Panc1 (cell line): Measurements from ENCODE around the gene ZNF451. TPM values are rescaled to one million over a fixed set of nuclear protein-coding genes. Genes with fewer than 3 reads are reported as not detected.
A peak's percentile ranks its signal among the peaks of the same experiment; 100 is the strongest.

ENCODE experiments used
- ATAC-seq: fragments of 200-7000 bp; cut with Tn5 transposase; 2 replicates; pipeline ENCODE4 v1.9.1; 2020; ENCODE audit warnings: mild to moderate bottlenecking, moderate library complexity
- BruUV-seq: library from RNA; stranded (reverse); fragments of 400-500 nt; replicated peaks from 2 replicates; lab custom pipeline; 2021; lab: Mats Ljungman, UMichigan
- CTCF ChIA-PET: fragments of 300-600 bp; sonication (Branson Sonifier 250); formaldehyde crosslinking; loops from one replicate; lab custom pipeline; 2022; ENCODE audit warnings: antibody characterized with exemption; lab: Charles Lee
- POLR2A ChIA-PET: fragments of 300-600 bp; sonication (Branson Sonifier 250); formaldehyde crosslinking; loops from one replicate; lab custom pipeline; 2022; ENCODE audit warnings: antibody characterized with exemption; lab: Charles Lee
- DNase-seq: peaks from one replicate; pipeline ENCODE4 v3.0.0-alpha.2; 2010; ENCODE audit warnings: low read depth, low spot score
- H3K27ac ChIP-seq: 2 replicates; pipeline ENCODE4 v1.5.1; 2011; ENCODE audit warnings: mild to moderate bottlenecking, low read length, inconsistent platforms
- H3K27me3 ChIP-seq: fragments of 200-500 bp; sonication (Bioruptor generic); 2 replicates; pipeline ENCODE4 v1.6.0; 2014; ENCODE audit warnings: low read length, inconsistent platforms; ENCODE audit not compliant: control insufficient read depth, insufficient read depth
- H3K36me3 ChIP-seq: fragments of 200-500 bp; sonication (Bioruptor generic); 2 replicates; pipeline ENCODE4 v1.5.1; 2014; ENCODE audit warnings: inconsistent platforms, mild to moderate bottlenecking, low read length, moderate library complexity; ENCODE audit not compliant: control insufficient read depth, insufficient read depth
- H3K4me1 ChIP-seq: 2 replicates; pipeline ENCODE4 v1.5.1; 2011; ENCODE audit warnings: inconsistent platforms, mild to moderate bottlenecking, low read length, moderate library complexity; ENCODE audit not compliant: control insufficient read depth, insufficient read depth
- H3K4me3 ChIP-seq, 2 experiments: 2 replicates each; pipeline ENCODE4 v1.5.1; 2011 to 2012; ENCODE audit warnings: low read depth in 2 of 2, low read length in 2 of 2, mild to moderate bottlenecking in 2 of 2, inconsistent platforms in 1 of 2, moderate library complexity in 1 of 2
- H3K9me3 ChIP-seq: fragments of 200-500 bp; sonication (Bioruptor generic); 2 replicates; pipeline ENCODE4 v1.5.1; 2014; ENCODE audit warnings: low read depth, mild to moderate bottlenecking, inconsistent platforms, low read length, moderate library complexity; ENCODE audit not compliant: control insufficient read depth, insufficient read depth
- CTCF ChIP-seq: fragments of 450-650 bp; IDR thresholded peaks from 2 replicates; pipeline ENCODE4 v1.5.1; 2017; ENCODE audit warnings: mild to moderate bottlenecking
- POLR2AphosphoS5 ChIP-seq: IDR thresholded peaks from 2 replicates; pipeline ENCODE4 v1.6.1; 2012; ENCODE audit warnings: mild to moderate bottlenecking, low read depth, low read length, moderate library complexity
- REST ChIP-seq, 2 experiments: IDR thresholded peaks; 2 replicates each; pipeline ENCODE4 v1.6.1; 2011 to 2012; ENCODE audit warnings: low read depth in 2 of 2, control low read depth in 1 of 2, low read length in 1 of 2, mild to moderate bottlenecking in 1 of 2, moderate library complexity in 1 of 2; ENCODE audit not compliant: insufficient read depth in 1 of 2
- SIN3A ChIP-seq: IDR thresholded peaks from 2 replicates; pipeline ENCODE4 v1.6.1; 2012; ENCODE audit warnings: low read depth, mild to moderate bottlenecking, low read length, moderate library complexity, borderline replicate concordance; ENCODE audit not compliant: insufficient read depth
- TCF7L2 ChIP-seq: IDR thresholded peaks from 2 replicates; pipeline ENCODE4 v1.6.1; 2011; ENCODE audit warnings: mild to moderate bottlenecking, low read depth, low read length, inconsistent platforms
- in situ Hi-C: cut with HindIII; loops from 2 replicates; pipeline ENCODE4 v1.10.0; 2016; ENCODE audit warnings: low sequenced_read_pairs, low pct_unique_long_range_greater_than_20kb
- intact Hi-C: fragments of 100-400 bp; cut with micrococcal nuclease; formaldehyde crosslinking; loops from one replicate; pipeline ENCODE4 v1.10.0; 2022; ENCODE audit not compliant: unreplicated experiment
- total RNA-seq: library from RNA; stranded (reverse); gene quantifications from one replicate; pipeline ENCODE4 v1.2.1, GENCODE V29; 2021; ENCODE audit not compliant: unreplicated experiment

ZNF451 gene
- total RNA-seq, 1 experiment from 2014 or later = 71.1 TPM

- peak overlapping the region; percentile 95 for H3K27ac ChIP-seq
- peaks cover 4% of the 10 kb centered on the region; the same call in 1 of the 2 replicates for H3K36me3 ChIP-seq
- ChIA-PET POLR2A (no interaction called here), CTCF (interaction anchor here (0.6 kb wide), 1 partner anchor 582 kb away, joined by 3 read pairs; no protein-coding TSS in a partner anchor)
- H3K9me3 ChIP-seq = no peaks in the 10 kb centered on the region
- no TSS peak for BruUV-seq
- H3K4me1 ChIP-seq = peaks cover 54% of the 10 kb centered on the region
- ATAC-seq (no peak), DNase-seq (no peak)
- peak overlapping the region; percentile 89 to 92 for H3K4me3 ChIP-seq
- TF ChIP-seq POLR2AphosphoS5 (no peak), REST (IDR thresholded peaks at IDR 0.05; ENCODE audit: insufficient read depth in 1 of 2, low read depth in 2 of 2, low read length in 1 of 2) (no peak), TCF7L2 (no peak), SIN3A (no peak), CTCF (no peak)
- H3K27me3 ChIP-seq = no peaks in the 10 kb centered on the region
- in situ Hi-C loops (no loop called here), intact Hi-C loops (loop anchor here (10.0 kb wide), 1 partner anchor 220 kb away; the partner anchor contains the start of gene BEND6)
Measured at GRCh38 chr6:57174511-57174907, 84.5 kb downstream of the ZNF451 start.

GRCh38 chr6:57177545-57178265 lies 87.7 kb downstream of the ZNF451 start:
- Histone ChIP-seq H3K4me3 (no peak overlapping the region), H3K36me3 (peaks cover 6% of the 10 kb centered on the region; the same call in 1 of the 2 replicates), H3K27ac (no peak overlapping the region), H3K27me3 (no peaks in the 10 kb centered on the region), H3K9me3 (no peaks in the 10 kb centered on the region), H3K4me1 (peaks cover 33% of the 10 kb centered on the region)
- in situ Hi-C loops = no loop called here
- intact Hi-C loops = loop anchor here (10.0 kb wide), 1 partner anchor 223 kb away; the partner anchor contains the start of gene BEND6
- TF ChIP-seq CTCF = no peak
- TF ChIP-seq REST (IDR thresholded peaks at IDR 0.05; ENCODE audit: insufficient read depth in 1 of 2, low read depth in 2 of 2, low read length in 1 of 2) = no peak
- ATAC-seq (no peak), DNase-seq (no peak)
- ChIA-PET POLR2A (no interaction called here), CTCF (no interaction called here)
- no TSS peak for BruUV-seq
